Hepatocyte (in vitro differentiated cells): Measurements from ENCODE around the gene PGGHG.

Experiments
- EZH2 ChIP-seq: fragments of 200-600 bp; sonication (generic); IDR thresholded peaks from 2 replicates; pipeline ENCODE4 v1.6.1; 2016; ENCODE audit warnings: antibody characterized with exemption, mild to moderate bottlenecking, borderline replicate concordance
- EZH2phosphoT487 ChIP-seq: fragments of 200-600 bp; sonication (generic); IDR thresholded peaks from one replicate; pipeline ENCODE4 v1.6.1; 2018; ENCODE audit warnings: antibody characterized with exemption, mild to moderate bottlenecking, low read depth, moderate library complexity; ENCODE audit not compliant: unreplicated experiment, severe bottlenecking

DNA sequence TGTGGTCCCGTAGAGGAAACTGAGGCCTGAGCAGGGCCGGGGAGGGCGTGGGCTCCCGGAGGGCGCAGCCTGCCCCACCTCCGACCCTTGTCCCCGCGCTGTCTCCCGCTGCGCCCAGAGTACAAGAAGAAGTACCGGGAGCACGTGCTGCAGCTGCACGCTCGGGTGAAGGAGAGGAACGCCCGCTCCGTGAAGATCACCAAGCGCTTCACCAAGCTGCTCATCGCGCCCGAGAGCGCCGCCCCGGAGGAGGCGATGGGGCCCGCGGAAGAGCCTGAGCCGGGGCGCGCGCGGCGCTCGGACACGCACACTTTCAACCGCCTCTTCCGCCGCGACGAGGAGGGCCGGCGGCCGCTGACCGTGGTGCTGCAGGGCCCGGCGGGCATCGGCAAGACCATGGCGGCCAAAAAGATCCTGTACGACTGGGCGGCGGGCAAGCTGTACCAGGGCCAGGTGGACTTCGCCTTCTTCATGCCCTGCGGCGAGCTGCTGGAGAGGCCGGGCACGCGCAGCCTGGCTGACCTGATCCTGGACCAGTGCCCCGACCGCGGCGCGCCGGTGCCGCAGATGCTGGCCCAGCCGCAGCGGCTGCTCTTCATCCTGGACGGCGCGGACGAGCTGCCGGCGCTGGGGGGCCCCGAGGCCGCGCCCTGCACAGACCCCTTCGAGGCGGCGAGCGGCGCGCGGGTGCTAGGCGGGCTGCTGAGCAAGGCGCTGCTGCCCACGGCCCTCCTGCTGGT is 8.8 kb upstream of the PGGHG start:
- TF ChIP-seq EZH2phosphoT487 (no peak), EZH2 (no peak)
